OCI-LY7 (cell line): ENCODE data around the gene PLAA.

Source experiments
- EZH2phosphoT487 ChIP-seq: fragments of 200-600 bp; sonication (generic); IDR thresholded peaks from 2 replicates; pipeline ENCODE4 v1.6.1; 2018; ENCODE audit warnings: low read depth, borderline replicate concordance, mild to moderate bottlenecking, mixed run types, antibody characterized with exemption, low read length, moderate library complexity, mixed read lengths
- TF ChIP-seq, protein P1 (sequence below): fragments of 200-600 bp; sonication (generic); conservative IDR thresholded peaks from 2 replicates; pipeline ENCODE4 v1.5.1; 2014; ENCODE audit warnings: mild to moderate bottlenecking, antibody characterized with exemption, low read length, moderate library complexity, mixed read lengths

DNA sequence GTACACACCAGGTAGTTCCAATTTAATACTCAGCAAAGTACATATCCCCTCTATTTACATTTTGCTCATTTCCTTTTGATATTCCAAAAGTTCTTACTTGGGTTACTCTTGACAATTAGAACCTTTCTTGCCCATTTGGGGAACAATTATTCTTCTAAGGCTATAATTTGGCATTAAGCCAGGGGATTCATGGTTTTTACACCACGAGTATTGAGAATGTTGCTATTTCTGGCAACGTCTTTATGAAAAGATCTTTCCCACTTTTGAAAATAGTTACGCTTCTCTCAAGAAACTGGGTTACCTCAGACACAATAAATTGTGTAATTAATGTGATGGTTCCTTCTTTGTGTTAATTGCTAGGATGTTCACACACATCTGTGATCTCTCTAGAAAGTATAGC is 43.0 kb downstream of the PLAA start:
- TF ChIP-seq, protein P1, sequence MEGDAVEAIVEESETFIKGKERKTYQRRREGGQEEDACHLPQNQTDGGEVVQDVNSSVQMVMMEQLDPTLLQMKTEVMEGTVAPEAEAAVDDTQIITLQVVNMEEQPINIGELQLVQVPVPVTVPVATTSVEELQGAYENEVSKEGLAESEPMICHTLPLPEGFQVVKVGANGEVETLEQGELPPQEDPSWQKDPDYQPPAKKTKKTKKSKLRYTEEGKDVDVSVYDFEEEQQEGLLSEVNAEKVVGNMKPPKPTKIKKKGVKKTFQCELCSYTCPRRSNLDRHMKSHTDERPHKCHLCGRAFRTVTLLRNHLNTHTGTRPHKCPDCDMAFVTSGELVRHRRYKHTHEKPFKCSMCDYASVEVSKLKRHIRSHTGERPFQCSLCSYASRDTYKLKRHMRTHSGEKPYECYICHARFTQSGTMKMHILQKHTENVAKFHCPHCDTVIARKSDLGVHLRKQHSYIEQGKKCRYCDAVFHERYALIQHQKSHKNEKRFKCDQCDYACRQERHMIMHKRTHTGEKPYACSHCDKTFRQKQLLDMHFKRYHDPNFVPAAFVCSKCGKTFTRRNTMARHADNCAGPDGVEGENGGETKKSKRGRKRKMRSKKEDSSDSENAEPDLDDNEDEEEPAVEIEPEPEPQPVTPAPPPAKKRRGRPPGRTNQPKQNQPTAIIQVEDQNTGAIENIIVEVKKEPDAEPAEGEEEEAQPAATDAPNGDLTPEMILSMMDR, result no peak
- TF ChIP-seq EZH2phosphoT487, result no peak
